CD4-positive, alpha-beta memory T cell (primary cell): ENCODE measurements around the gene SGK1. TPM values are rescaled to one million over a fixed set of nuclear protein-coding genes. Genes with fewer than 3 reads are reported as not detected.

ENCODE experiments used
- CTCF ChIA-PET: fragments of 350-600 bp; sonication (Branson Sonifier 250); formaldehyde crosslinking; loops from one replicate; lab custom pipeline; 2021; ENCODE audit warnings: inconsistent platforms; ENCODE audit not compliant: partially characterized antibody; lab: Charles Lee
- POLR2A ChIA-PET: fragments of 350-600 bp; sonication (Branson Sonifier 250); formaldehyde crosslinking; loops from one replicate; lab custom pipeline; 2021; ENCODE audit not compliant: partially characterized antibody; lab: Charles Lee
- DNase-seq, 5 donors: peaks; one replicate each; pipeline versions ENCODE4 v3.0.0 to v3.0.0-alpha.2; 2020 to 2022; ENCODE audit warnings: mixed read lengths in 1 of 5
- H3K27ac ChIP-seq: one replicate; pipeline ENCODE4 v1.7.0; 2013; ENCODE audit warnings: low read depth, low read length
- H3K27me3 ChIP-seq: 2 replicates; pipeline ENCODE4 v1.7.0; 2013; ENCODE audit warnings: mild to moderate bottlenecking, low read length, moderate library complexity; ENCODE audit not compliant: insufficient read depth
- H3K36me3 ChIP-seq: 2 replicates; pipeline ENCODE4 v1.7.0; 2013; ENCODE audit warnings: mild to moderate bottlenecking, low read length, moderate library complexity; ENCODE audit not compliant: insufficient read depth
- H3K4me1 ChIP-seq: 2 replicates; pipeline ENCODE4 v1.7.0; 2013; ENCODE audit warnings: mild to moderate bottlenecking, low read length, moderate library complexity; ENCODE audit not compliant: insufficient read depth
- H3K4me3 ChIP-seq, 2 donors: one replicate each; pipeline ENCODE4 v1.7.0; 2013; ENCODE audit warnings: low read length in 2 of 2, mild to moderate bottlenecking in 1 of 2
- H3K9me3 ChIP-seq, 2 donors: one replicate each; pipeline ENCODE4 v1.7.0; 2013; ENCODE audit warnings: low read length in 2 of 2, control low read depth in 1 of 2; ENCODE audit not compliant: control insufficient read depth in 1 of 2
- H3K27ac Mint-ChIP-seq, 7 donors: one replicate each; pipeline ENCODE4 v1.8.0; 2020 to 2021; ENCODE audit warnings: mixed read lengths in 7 of 7, mild to moderate bottlenecking in 6 of 7, inconsistent platforms in 3 of 7, moderate library complexity in 3 of 7
- H3K27me3 Mint-ChIP-seq, 2 donors: one replicate each; pipeline ENCODE4 v1.8.0; 2020 to 2021; ENCODE audit warnings: mixed read lengths in 2 of 2
- H3K36me3 Mint-ChIP-seq, 2 donors: one replicate each; pipeline ENCODE4 v1.8.0; 2020 to 2021; ENCODE audit warnings: mixed read lengths in 2 of 2, inconsistent platforms in 1 of 2, mild to moderate bottlenecking in 1 of 2
- H3K4me1 Mint-ChIP-seq, 4 donors: one replicate each; pipeline ENCODE4 v1.8.0; 2020 to 2021; ENCODE audit warnings: mixed read lengths in 4 of 4, mild to moderate bottlenecking in 1 of 4
- H3K4me3 Mint-ChIP-seq, 8 donors: one replicate each; pipeline ENCODE4 v1.8.0; 2020 to 2021; ENCODE audit warnings: mixed read lengths in 8 of 8, mild to moderate bottlenecking in 7 of 8, moderate library complexity in 6 of 8, inconsistent platforms in 3 of 8
- H3K9me3 Mint-ChIP-seq, 8 donors: one replicate each; pipeline ENCODE4 v1.8.0; 2020 to 2021; ENCODE audit warnings: mixed read lengths in 8 of 8, mild to moderate bottlenecking in 5 of 8, inconsistent platforms in 3 of 8, moderate library complexity in 1 of 8
- intact Hi-C: fragments of 100-400 bp; cut with micrococcal nuclease; formaldehyde crosslinking; loops from one replicate; pipeline ENCODE4 v1.15.1; 2023
- polyA plus RNA-seq, 2 donors: library from polyadenylated mRNA; unstranded; fragments of 300-500 nt; fragmentation: Illumina TruSeq; gene quantifications; one replicate each; pipeline ENCODE4 v1.2.3, GENCODE V29; 2021
- total RNA-seq, 2 experiments: library from RNA; stranded (reverse); gene quantifications; one replicate each; pipeline ENCODE4 v1.2.3, GENCODE V29; 2021

The SGK1 gene
- total and polyA plus RNA-seq, 4 experiments from 2014 or later, result 5.8 to 46.9 (median 15.1) TPM

GRCh38 chr6:134173936-134174671, 143.8 kb downstream of the SGK1 start:
- H3K36me3 Mint-ChIP-seq, result peaks cover 43 to 54% of the 10 kb centered on the region in 2 donors
- POLR2A ChIA-PET, result interaction anchor here (0.7 to 1.6 kb wide), 6 partner anchors 74 to 768 kb away, joined by 3 to 37 read pairs (median 4); no protein-coding TSS in a partner anchor
- H3K4me3 Mint-ChIP-seq, result peak overlapping the region; percentile 95 to 98 (median 98)
- Histone ChIP-seq H3K4me1 (peaks cover 71% of the 10 kb centered on the region), H3K4me3 (peak overlapping the region; percentile 39 to 98), H3K36me3 (peaks cover 41% of the 10 kb centered on the region), H3K27me3 (no peaks in the 10 kb centered on the region), H3K27ac (peak overlapping the region; percentile 86), H3K9me3 (no peaks in the 10 kb centered on the region)
- DNase-seq, result peak; percentile 79 to 81 (median 80)
- no peaks in the 10 kb centered on the region for H3K9me3 Mint-ChIP-seq
- peaks cover 40 to 81% (median 66%) of the 10 kb centered on the region in 4 donors for H3K4me1 Mint-ChIP-seq
- intact Hi-C loops, result loop anchor here (1.0 to 5.0 kb wide), 11 partner anchors 73 to 1359 kb away; partner anchors contain the start of genes MYB, RPS12 and TBPL1
- peak overlapping the region; percentile 91 to 99 (median 96) for H3K27ac Mint-ChIP-seq
- H3K27me3 Mint-ChIP-seq, result no peaks in the 10 kb centered on the region
- CTCF ChIA-PET, result interaction anchor here (0.6 to 1.6 kb wide), 22 partner anchors 9 to 766 kb away, joined by 3 to 78 read pairs (median 4); partner anchors contain the start of gene SGK1

- no peak for DNase-seq
- Mint-ChIP-seq H3K27me3 (no peaks in the 10 kb centered on the region), H3K9me3 (no peaks in the 10 kb centered on the region), H3K27ac (peak overlapping the region in 3 of 7 donors; percentile 91 to 98 (median 96)), H3K4me1 (peaks cover 36 to 78% (median 63%) of the 10 kb centered on the region in 4 donors), H3K36me3 (peaks cover 48 to 60% of the 10 kb centered on the region in 2 donors), H3K4me3 (peak overlapping the region; percentile 95 to 98 (median 98))
- H3K9me3 ChIP-seq, result no peaks in the 10 kb centered on the region
- H3K4me3 ChIP-seq, result peak overlapping the region in 1 of 2 donors; percentile 15
- intact Hi-C loops, result loop anchor here (5.0 kb wide), 1 partner anchor 1249 kb away; no protein-coding TSS in a partner anchor
- no peaks in the 10 kb centered on the region for H3K27me3 ChIP-seq
- no peak overlapping the region for H3K27ac ChIP-seq
- CTCF ChIA-PET, result interaction anchor here (0.6 to 1.6 kb wide), 20 partner anchors 8 to 767 kb away, joined by 3 to 78 read pairs (median 4); no protein-coding TSS in a partner anchor
- H3K4me1 ChIP-seq, result peaks cover 67% of the 10 kb centered on the region
- H3K36me3 ChIP-seq, result peaks cover 47% of the 10 kb centered on the region
- POLR2A ChIA-PET, result interaction anchor here (0.7 to 1.6 kb wide), 4 partner anchors 75 to 769 kb away, joined by 3 to 37 read pairs (median 4); no protein-coding TSS in a partner anchor
These were observed 144.6 kb downstream of the SGK1 start for GRCh38 chr6:134173366-134173725.

GRCh38 chr6:134172706-134173365, 145.1 kb downstream of the SGK1 start:
- H3K4me1 ChIP-seq, result peaks cover 65% of the 10 kb centered on the region
- H3K9me3 Mint-ChIP-seq, result no peaks in the 10 kb centered on the region
- H3K4me1 Mint-ChIP-seq, result peaks cover 32 to 73% (median 58%) of the 10 kb centered on the region in 4 donors
- no peaks in the 10 kb centered on the region for H3K27me3 ChIP-seq
- no peaks in the 10 kb centered on the region for H3K27me3 Mint-ChIP-seq
- peaks cover 53 to 64% of the 10 kb centered on the region in 2 donors for H3K36me3 Mint-ChIP-seq
- H3K4me3 ChIP-seq, result no peak overlapping the region
- POLR2A ChIA-PET, result no interaction called here
- DNase-seq, result no peak
- no peaks in the 10 kb centered on the region for H3K9me3 ChIP-seq
- H3K27ac Mint-ChIP-seq, result peak overlapping the region in 4 of 7 donors; percentile 18 to 91 (median 32)
- H3K4me3 Mint-ChIP-seq, result peak overlapping the region in 7 of 8 donors; percentile 15 to 98 (median 49)
- CTCF ChIA-PET, result interaction anchor here (1.0 to 3.2 kb wide), 6 partner anchors 465 to 768 kb away, joined by 3 to 31 read pairs (median 4); no protein-coding TSS in a partner anchor
- intact Hi-C loops, result loop anchor here (5.0 kb wide), 1 partner anchor 1249 kb away; no protein-coding TSS in a partner anchor
- H3K27ac ChIP-seq, result no peak overlapping the region
- H3K36me3 ChIP-seq, result peaks cover 47% of the 10 kb centered on the region

- peaks cover 59% of the 10 kb centered on the region for H3K4me1 ChIP-seq
- POLR2A ChIA-PET, result interaction anchor here (1.4 kb wide), 1 partner anchor 469 kb away, joined by 5 read pairs; no protein-coding TSS in a partner anchor
- Mint-ChIP-seq H3K36me3 (peaks cover 57 to 67% of the 10 kb centered on the region in 2 donors), H3K27me3 (no peaks in the 10 kb centered on the region), H3K9me3 (no peaks in the 10 kb centered on the region), H3K4me1 (peaks cover 26 to 66% (median 52%) of the 10 kb centered on the region in 4 donors), H3K4me3 (peak overlapping the region in 5 of 8 donors; percentile 35 to 98 (median 52)), H3K27ac (peak overlapping the region in 3 of 7 donors; percentile 18 to 91 (median 34))
- H3K27ac ChIP-seq, result no peak overlapping the region
- no peaks in the 10 kb centered on the region for H3K27me3 ChIP-seq
- no peaks in the 10 kb centered on the region for H3K9me3 ChIP-seq
- peaks cover 47% of the 10 kb centered on the region for H3K36me3 ChIP-seq
- no peak for DNase-seq
- no peak overlapping the region for H3K4me3 ChIP-seq
- CTCF ChIA-PET, result interaction anchor here (1.0 to 3.2 kb wide), 9 partner anchors 15 to 768 kb away, joined by 3 to 31 read pairs (median 4); no protein-coding TSS in a partner anchor
- intact Hi-C loops, result loop anchor here (5.0 kb wide), 1 partner anchor 1250 kb away; no protein-coding TSS in a partner anchor
These were observed 145.7 kb downstream of the SGK1 start for GRCh38 chr6:134172020-134172705.

- DNase-seq, result no peak
- intact Hi-C loops, result loop anchor here (5.0 kb wide), 1 partner anchor 1251 kb away; no protein-coding TSS in a partner anchor
- H3K27ac Mint-ChIP-seq, result peak overlapping the region in 3 of 7 donors; percentile 34 to 80 (median 69)
- Histone ChIP-seq H3K4me1 (peaks cover 55% of the 10 kb centered on the region), H3K36me3 (peaks cover 47% of the 10 kb centered on the region), H3K4me3 (no peak overlapping the region), H3K9me3 (no peaks in the 10 kb centered on the region), H3K27me3 (no peaks in the 10 kb centered on the region), H3K27ac (no peak overlapping the region)
- no peaks in the 10 kb centered on the region for H3K9me3 Mint-ChIP-seq
- CTCF ChIA-PET, result interaction anchor here (0.9 to 3.2 kb wide), 9 partner anchors 11 to 769 kb away, joined by 3 to 31 read pairs (median 4); no protein-coding TSS in a partner anchor
- no peaks in the 10 kb centered on the region for H3K27me3 Mint-ChIP-seq
- peaks cover 25 to 61% (median 47%) of the 10 kb centered on the region in 4 donors for H3K4me1 Mint-ChIP-seq
- H3K4me3 Mint-ChIP-seq, result peak overlapping the region in 3 of 8 donors; percentile 24 to 63 (median 53)
- peaks cover 57 to 68% of the 10 kb centered on the region in 2 donors for H3K36me3 Mint-ChIP-seq
- POLR2A ChIA-PET, result interaction anchor here (1.4 kb wide), 1 partner anchor 469 kb away, joined by 5 read pairs; no protein-coding TSS in a partner anchor
These were observed 146.4 kb downstream of the SGK1 start for GRCh38 chr6:134171517-134171916.

- peak overlapping the region in 2 of 8 donors; percentile 25 to 53 for H3K4me3 Mint-ChIP-seq
- H3K27me3 Mint-ChIP-seq, result no peaks in the 10 kb centered on the region
- no peak overlapping the region for H3K27ac ChIP-seq
- H3K27ac Mint-ChIP-seq, result peak overlapping the region in 6 of 7 donors; percentile 14 to 74 (median 60)
- CTCF ChIA-PET, result interaction anchor here (0.9 to 3.2 kb wide), 7 partner anchors 11 to 770 kb away, joined by 3 to 31 read pairs (median 7); no protein-coding TSS in a partner anchor
- H3K4me1 ChIP-seq, result peaks cover 48% of the 10 kb centered on the region
- peaks cover 57 to 73% of the 10 kb centered on the region in 2 donors for H3K36me3 Mint-ChIP-seq
- POLR2A ChIA-PET, result interaction anchor here (1.4 kb wide), 1 partner anchor 470 kb away, joined by 5 read pairs; no protein-coding TSS in a partner anchor
- DNase-seq, result no peak
- H3K4me3 ChIP-seq, result no peak overlapping the region
- H3K4me1 Mint-ChIP-seq, result peaks cover 22 to 57% (median 44%) of the 10 kb centered on the region in 4 donors
- no peaks in the 10 kb centered on the region for H3K9me3 Mint-ChIP-seq
- H3K36me3 ChIP-seq, result peaks cover 47% of the 10 kb centered on the region
- H3K27me3 ChIP-seq, result no peaks in the 10 kb centered on the region
- no peaks in the 10 kb centered on the region for H3K9me3 ChIP-seq
- intact Hi-C loops, result loop anchor here (5.0 kb wide), 1 partner anchor 1251 kb away; no protein-coding TSS in a partner anchor
These were observed 147.1 kb downstream of the SGK1 start for GRCh38 chr6:134170844-134171243.
